Measurements from ENCODE around the gene BCL2L11. TPM values are rescaled to one million over a fixed set of nuclear protein-coding genes. Genes with fewer than 3 reads are reported as not detected.

Gene BCL2L11
- total and polyA plus RNA-seq, 2 experiments from 2014 or later = 12.3 to 25.3 TPM

GRCh38 chr2:111140815-111141214 is 20.1 kb downstream of the BCL2L11 start:
- no peak overlapping the region for H3K4me2 ChIP-seq
- TF ChIP-seq EZH2 (IDR thresholded peaks at IDR 0.05; ENCODE audit: borderline replicate concordance) = no peak
- no peak for TF ChIP-seq CTCF (IDR thresholded peaks at IDR 0.05; ENCODE audit: poor library complexity)
- TF ChIP-seq EZH2phosphoT487 (IDR thresholded peaks at IDR 0.05; ENCODE audit: low read depth, severe bottlenecking, unreplicated experiment) = no peak
- peaks cover 91% of the 10 kb centered on the region for H3K79me2 ChIP-seq
- H3K4me1 ChIP-seq (ENCODE audit: insufficient read depth) = no peaks in the 10 kb centered on the region
- no peak for DNase-seq (ENCODE audit: low spot score)
- H3K27ac ChIP-seq = no peak overlapping the region
- H2AFZ ChIP-seq = no peak overlapping the region
- WGBS (ENCODE audit: low lambda C conversion rate, missing lambda C conversion rate) = over 99% methylated on average over 4 of the region's 4 CpGs
- no peak overlapping the region for H3K4me3 ChIP-seq
- H4K20me1 ChIP-seq (ENCODE audit: insufficient read depth, poor library complexity, severe bottlenecking) = peaks cover 90% of the 10 kb centered on the region
- peaks cover 4% of the 10 kb centered on the region for H3K36me3 ChIP-seq (replicated peaks; ENCODE audit: insufficient read depth, low read depth)
- H3K9me3 ChIP-seq (ENCODE audit: low read depth) = no peaks in the 10 kb centered on the region
- H3K27me3 ChIP-seq = no peaks in the 10 kb centered on the region
- H3K9me2 ChIP-seq (replicated peaks; ENCODE audit: insufficient read depth) = no peaks in the 10 kb centered on the region

GRCh38 chr2:111142101-111142500 is 21.4 kb downstream of the BCL2L11 start:
- H3K4me3 ChIP-seq = no peak overlapping the region
- TF ChIP-seq EZH2phosphoT487 (IDR thresholded peaks at IDR 0.05; ENCODE audit: low read depth, severe bottlenecking, unreplicated experiment) (no peak), CTCF (IDR thresholded peaks at IDR 0.05; ENCODE audit: poor library complexity) (no peak), EZH2 (IDR thresholded peaks at IDR 0.05; ENCODE audit: borderline replicate concordance) (no peak)
- peaks cover 4% of the 10 kb centered on the region for H3K36me3 ChIP-seq (replicated peaks; ENCODE audit: insufficient read depth, low read depth)
- no peak overlapping the region for H2AFZ ChIP-seq
- DNase-seq (ENCODE audit: low spot score) = no peak
- peaks cover 90% of the 10 kb centered on the region for H4K20me1 ChIP-seq (ENCODE audit: insufficient read depth, poor library complexity, severe bottlenecking)
- WGBS (ENCODE audit: low lambda C conversion rate, missing lambda C conversion rate) = 82% methylated on average over 1 of the region's 1 CpG
- no peak overlapping the region for H3K4me2 ChIP-seq
- peaks cover 90% of the 10 kb centered on the region for H3K79me2 ChIP-seq
- H3K9me2 ChIP-seq (replicated peaks; ENCODE audit: insufficient read depth) = no peaks in the 10 kb centered on the region
- no peaks in the 10 kb centered on the region for H3K27me3 ChIP-seq
- H3K9me3 ChIP-seq (ENCODE audit: low read depth) = no peaks in the 10 kb centered on the region
- no peaks in the 10 kb centered on the region for H3K4me1 ChIP-seq (ENCODE audit: insufficient read depth)
- H3K27ac ChIP-seq = no peak overlapping the region

- no peak overlapping the region for H3K4me3 ChIP-seq
- H3K27ac ChIP-seq = no peak overlapping the region
- peaks cover 4% of the 10 kb centered on the region for H3K36me3 ChIP-seq (replicated peaks; ENCODE audit: insufficient read depth, low read depth)
- H3K4me2 ChIP-seq = no peak overlapping the region
- H4K20me1 ChIP-seq (ENCODE audit: insufficient read depth, poor library complexity, severe bottlenecking) = peaks cover 90% of the 10 kb centered on the region
- H3K9me3 ChIP-seq (ENCODE audit: low read depth) = no peaks in the 10 kb centered on the region
- H3K4me1 ChIP-seq (ENCODE audit: insufficient read depth) = no peaks in the 10 kb centered on the region
- no peak for TF ChIP-seq EZH2 (IDR thresholded peaks at IDR 0.05; ENCODE audit: borderline replicate concordance)
- TF ChIP-seq EZH2phosphoT487 (IDR thresholded peaks at IDR 0.05; ENCODE audit: low read depth, severe bottlenecking, unreplicated experiment) = no peak
- TF ChIP-seq CTCF (IDR thresholded peaks at IDR 0.05; ENCODE audit: poor library complexity) = no peak
- no peak for DNase-seq (ENCODE audit: low spot score)
- H2AFZ ChIP-seq = no peak overlapping the region
- H3K79me2 ChIP-seq = peaks cover 89% of the 10 kb centered on the region
- no peaks in the 10 kb centered on the region for H3K27me3 ChIP-seq
- no peaks in the 10 kb centered on the region for H3K9me2 ChIP-seq (replicated peaks; ENCODE audit: insufficient read depth)
- 97% methylated on average over 10 of the region's 10 CpGs for WGBS (ENCODE audit: low lambda C conversion rate, missing lambda C conversion rate)
Observed at GRCh38 chr2:111143107-111143842, 22.6 kb downstream of the BCL2L11 start.

Measured in hepatocyte (in vitro differentiated cells).